ENCODE measurements around the gene TMEM181. TPM values are rescaled to one million over a fixed set of nuclear protein-coding genes. Genes with fewer than 3 reads are reported as not detected.
"Not testable (repeated sequence)": the region's sequence is repeated elsewhere in the genome, so short reads cannot be mapped to it uniquely, and the experiment has no call there.

The TMEM181 gene
- total and polyA plus RNA-seq, 4 donors: 6.4 to 15.6 (median 12.6) TPM

DNA sequence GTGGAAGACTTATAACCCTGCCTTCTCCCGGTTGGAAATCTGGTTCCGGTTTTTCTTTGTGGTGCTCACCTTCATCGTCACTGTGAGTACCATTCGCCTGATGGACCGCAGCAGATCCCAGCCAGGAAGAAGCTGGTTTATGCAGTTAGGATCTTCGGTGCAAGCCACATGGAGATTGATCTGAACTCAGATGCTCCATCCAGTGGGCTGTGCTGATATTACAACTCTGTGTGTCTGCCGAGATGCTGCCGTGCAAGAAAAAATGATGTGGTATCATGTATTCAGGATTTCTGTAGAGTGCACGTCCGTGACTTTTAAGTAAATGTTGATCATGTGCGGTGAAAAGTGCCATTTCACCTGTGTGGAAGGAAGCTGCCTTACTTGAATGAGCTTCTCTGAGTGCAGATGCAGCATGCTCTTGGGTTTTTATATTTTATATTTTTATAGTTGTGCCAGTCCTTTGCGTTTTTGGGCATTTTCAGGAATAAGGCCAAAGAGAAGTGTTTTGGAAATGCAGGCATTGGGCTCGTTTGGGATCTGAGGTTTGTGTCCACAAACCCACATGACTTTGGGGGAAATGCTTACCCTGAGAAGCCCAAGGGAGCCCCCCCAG is 45.5 kb downstream of the TMEM181 start:
- no peak overlapping the region for H3K9ac ChIP-seq (ENCODE audit: low read depth in 1 of 2, low read length in 2 of 2)
- 54% methylated on average over 13 of the region's 13 CpGs for WGBS
- H3K36me3 ChIP-seq (ENCODE audit: control insufficient read depth in 4 of 4, insufficient read depth in 3 of 4, low read depth in 1 of 4, low read length in 3 of 4): peaks cover 8 to 32% (median 18%) of the 10 kb centered on the region in 4 donors
- H3K27ac ChIP-seq (ENCODE audit: low read depth in 1 of 2, low read length in 2 of 2): no peak overlapping the region
- no peak overlapping the region for H3K4me3 ChIP-seq (ENCODE audit: low read depth in 1 of 3, low read length in 3 of 3)
- no peaks in the 10 kb centered on the region for H3K9me3 ChIP-seq (ENCODE audit: control insufficient read depth in 4 of 4, low read length in 3 of 4)
- H3K4me1 ChIP-seq (ENCODE audit: control insufficient read depth in 4 of 4, insufficient read depth in 4 of 4, low read length in 3 of 4): peaks cover 0 to 2% (median 0%) of the 10 kb centered on the region in 4 donors
- peak; percentile 65 for DNase-seq (ENCODE audit: low spot score)
- H3K27me3 ChIP-seq (ENCODE audit: control insufficient read depth in 4 of 4, insufficient read depth in 4 of 4, low read length in 3 of 4): no peaks in the 10 kb centered on the region
- peak; percentile 74 to 88 for TF ChIP-seq RAD21 (IDR thresholded peaks at IDR 0.05)
- TF ChIP-seq, protein P1, sequence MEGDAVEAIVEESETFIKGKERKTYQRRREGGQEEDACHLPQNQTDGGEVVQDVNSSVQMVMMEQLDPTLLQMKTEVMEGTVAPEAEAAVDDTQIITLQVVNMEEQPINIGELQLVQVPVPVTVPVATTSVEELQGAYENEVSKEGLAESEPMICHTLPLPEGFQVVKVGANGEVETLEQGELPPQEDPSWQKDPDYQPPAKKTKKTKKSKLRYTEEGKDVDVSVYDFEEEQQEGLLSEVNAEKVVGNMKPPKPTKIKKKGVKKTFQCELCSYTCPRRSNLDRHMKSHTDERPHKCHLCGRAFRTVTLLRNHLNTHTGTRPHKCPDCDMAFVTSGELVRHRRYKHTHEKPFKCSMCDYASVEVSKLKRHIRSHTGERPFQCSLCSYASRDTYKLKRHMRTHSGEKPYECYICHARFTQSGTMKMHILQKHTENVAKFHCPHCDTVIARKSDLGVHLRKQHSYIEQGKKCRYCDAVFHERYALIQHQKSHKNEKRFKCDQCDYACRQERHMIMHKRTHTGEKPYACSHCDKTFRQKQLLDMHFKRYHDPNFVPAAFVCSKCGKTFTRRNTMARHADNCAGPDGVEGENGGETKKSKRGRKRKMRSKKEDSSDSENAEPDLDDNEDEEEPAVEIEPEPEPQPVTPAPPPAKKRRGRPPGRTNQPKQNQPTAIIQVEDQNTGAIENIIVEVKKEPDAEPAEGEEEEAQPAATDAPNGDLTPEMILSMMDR (IDR thresholded peaks at IDR 0.05; ENCODE audit: low read depth, low read length, missing input control): peak; percentile 72
- TF ChIP-seq, protein P2, sequence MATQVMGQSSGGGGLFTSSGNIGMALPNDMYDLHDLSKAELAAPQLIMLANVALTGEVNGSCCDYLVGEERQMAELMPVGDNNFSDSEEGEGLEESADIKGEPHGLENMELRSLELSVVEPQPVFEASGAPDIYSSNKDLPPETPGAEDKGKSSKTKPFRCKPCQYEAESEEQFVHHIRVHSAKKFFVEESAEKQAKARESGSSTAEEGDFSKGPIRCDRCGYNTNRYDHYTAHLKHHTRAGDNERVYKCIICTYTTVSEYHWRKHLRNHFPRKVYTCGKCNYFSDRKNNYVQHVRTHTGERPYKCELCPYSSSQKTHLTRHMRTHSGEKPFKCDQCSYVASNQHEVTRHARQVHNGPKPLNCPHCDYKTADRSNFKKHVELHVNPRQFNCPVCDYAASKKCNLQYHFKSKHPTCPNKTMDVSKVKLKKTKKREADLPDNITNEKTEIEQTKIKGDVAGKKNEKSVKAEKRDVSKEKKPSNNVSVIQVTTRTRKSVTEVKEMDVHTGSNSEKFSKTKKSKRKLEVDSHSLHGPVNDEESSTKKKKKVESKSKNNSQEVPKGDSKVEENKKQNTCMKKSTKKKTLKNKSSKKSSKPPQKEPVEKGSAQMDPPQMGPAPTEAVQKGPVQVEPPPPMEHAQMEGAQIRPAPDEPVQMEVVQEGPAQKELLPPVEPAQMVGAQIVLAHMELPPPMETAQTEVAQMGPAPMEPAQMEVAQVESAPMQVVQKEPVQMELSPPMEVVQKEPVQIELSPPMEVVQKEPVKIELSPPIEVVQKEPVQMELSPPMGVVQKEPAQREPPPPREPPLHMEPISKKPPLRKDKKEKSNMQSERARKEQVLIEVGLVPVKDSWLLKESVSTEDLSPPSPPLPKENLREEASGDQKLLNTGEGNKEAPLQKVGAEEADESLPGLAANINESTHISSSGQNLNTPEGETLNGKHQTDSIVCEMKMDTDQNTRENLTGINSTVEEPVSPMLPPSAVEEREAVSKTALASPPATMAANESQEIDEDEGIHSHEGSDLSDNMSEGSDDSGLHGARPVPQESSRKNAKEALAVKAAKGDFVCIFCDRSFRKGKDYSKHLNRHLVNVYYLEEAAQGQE (IDR thresholded peaks at IDR 0.05): no peak
- no peak for TF ChIP-seq HNF4A (conservative IDR thresholded peaks at IDR 0.05)
- TF ChIP-seq, protein P3, sequence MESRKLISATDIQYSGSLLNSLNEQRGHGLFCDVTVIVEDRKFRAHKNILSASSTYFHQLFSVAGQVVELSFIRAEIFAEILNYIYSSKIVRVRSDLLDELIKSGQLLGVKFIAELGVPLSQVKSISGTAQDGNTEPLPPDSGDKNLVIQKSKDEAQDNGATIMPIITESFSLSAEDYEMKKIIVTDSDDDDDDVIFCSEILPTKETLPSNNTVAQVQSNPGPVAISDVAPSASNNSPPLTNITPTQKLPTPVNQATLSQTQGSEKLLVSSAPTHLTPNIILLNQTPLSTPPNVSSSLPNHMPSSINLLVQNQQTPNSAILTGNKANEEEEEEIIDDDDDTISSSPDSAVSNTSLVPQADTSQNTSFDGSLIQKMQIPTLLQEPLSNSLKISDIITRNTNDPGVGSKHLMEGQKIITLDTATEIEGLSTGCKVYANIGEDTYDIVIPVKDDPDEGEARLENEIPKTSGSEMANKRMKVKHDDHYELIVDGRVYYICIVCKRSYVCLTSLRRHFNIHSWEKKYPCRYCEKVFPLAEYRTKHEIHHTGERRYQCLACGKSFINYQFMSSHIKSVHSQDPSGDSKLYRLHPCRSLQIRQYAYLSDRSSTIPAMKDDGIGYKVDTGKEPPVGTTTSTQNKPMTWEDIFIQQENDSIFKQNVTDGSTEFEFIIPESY (IDR thresholded peaks at IDR 0.05): no peak

DNA sequence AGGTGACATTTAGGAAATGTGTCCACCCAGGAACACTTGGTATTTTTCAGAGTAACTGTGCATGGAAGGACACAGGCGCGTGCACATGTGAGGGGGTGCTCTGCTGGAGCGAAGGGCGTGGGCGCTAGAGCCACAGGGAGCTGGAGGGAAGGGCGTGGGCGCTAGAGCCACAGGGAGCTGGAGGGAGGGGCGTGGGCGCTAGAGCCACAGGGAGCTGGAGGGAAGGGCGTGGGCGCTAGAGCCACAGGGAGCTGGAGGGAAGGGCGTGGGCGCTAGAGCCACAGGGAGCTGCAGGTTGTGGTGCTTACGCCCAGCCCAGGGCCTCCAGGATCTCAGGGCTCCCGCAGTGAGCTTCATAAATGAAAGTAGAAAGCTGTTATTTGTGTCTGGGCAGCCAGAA is 46.1 kb downstream of the TMEM181 start:
- H3K27me3 ChIP-seq (ENCODE audit: control insufficient read depth in 4 of 4, insufficient read depth in 4 of 4, low read length in 3 of 4); DNase-seq (ENCODE audit: low spot score); H3K27ac ChIP-seq (ENCODE audit: low read depth in 1 of 2, low read length in 2 of 2); H3K9me3 ChIP-seq (ENCODE audit: control insufficient read depth in 4 of 4, low read length in 3 of 4); H3K9ac ChIP-seq (ENCODE audit: low read depth in 1 of 2, low read length in 2 of 2); H3K4me3 ChIP-seq (ENCODE audit: low read depth in 1 of 3, low read length in 3 of 3); H3K4me1 ChIP-seq (ENCODE audit: control insufficient read depth in 4 of 4, insufficient read depth in 4 of 4, low read length in 3 of 4): not testable (repeated sequence)
- WGBS: 90% methylated on average over 15 of the region's 15 CpGs
- peaks cover 8 to 35% (median 20%) of the 10 kb centered on the region in 4 donors for H3K36me3 ChIP-seq (ENCODE audit: control insufficient read depth in 4 of 4, insufficient read depth in 3 of 4, low read depth in 1 of 4, low read length in 3 of 4)

DNA sequence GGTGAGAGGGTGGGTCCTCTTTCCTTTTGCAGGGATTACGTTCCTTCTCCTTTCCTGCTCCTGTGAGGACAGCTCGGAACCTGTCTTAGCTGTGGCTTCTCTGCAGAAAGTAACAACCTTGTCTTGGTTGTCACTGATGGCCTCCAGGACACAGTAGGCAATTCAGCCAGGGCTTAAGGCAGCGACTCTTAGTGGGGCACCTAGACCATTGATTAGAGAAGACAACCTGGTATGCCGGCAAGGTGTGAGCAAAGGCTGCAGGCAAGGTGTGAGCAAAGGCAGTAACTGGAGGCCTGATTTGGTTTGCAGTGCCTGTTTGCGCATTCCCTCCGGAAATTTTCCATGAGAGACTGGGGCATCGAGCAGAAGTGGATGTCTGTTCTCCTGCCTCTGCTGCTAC is 47.0 kb downstream of the TMEM181 start:
- WGBS: 98% methylated on average over 7 of the region's 7 CpGs
- TF ChIP-seq, protein P4, sequence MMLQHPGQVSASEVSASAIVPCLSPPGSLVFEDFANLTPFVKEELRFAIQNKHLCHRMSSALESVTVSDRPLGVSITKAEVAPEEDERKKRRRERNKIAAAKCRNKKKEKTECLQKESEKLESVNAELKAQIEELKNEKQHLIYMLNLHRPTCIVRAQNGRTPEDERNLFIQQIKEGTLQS (IDR thresholded peaks at IDR 0.05): no peak
- no peak for TF ChIP-seq HNF4A (conservative IDR thresholded peaks at IDR 0.05)
- TF ChIP-seq RXRA (IDR thresholded peaks at IDR 0.05): no peak
- no peak for TF ChIP-seq RAD21 (IDR thresholded peaks at IDR 0.05)
- TF ChIP-seq NR2F2 (IDR thresholded peaks at IDR 0.05): no peak
- TF ChIP-seq YY1 (IDR thresholded peaks at IDR 0.05): no peak
- TF ChIP-seq, protein P5, sequence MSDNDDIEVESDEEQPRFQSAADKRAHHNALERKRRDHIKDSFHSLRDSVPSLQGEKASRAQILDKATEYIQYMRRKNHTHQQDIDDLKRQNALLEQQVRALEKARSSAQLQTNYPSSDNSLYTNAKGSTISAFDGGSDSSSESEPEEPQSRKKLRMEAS (IDR thresholded peaks at IDR 0.05): no peak
- no peak for TF ChIP-seq TAF1 (conservative IDR thresholded peaks at IDR 0.05)

More for the DNA sequence above, 47.0 kb downstream of the TMEM181 start:
- H3K9me3 ChIP-seq (ENCODE audit: control insufficient read depth in 4 of 4, low read length in 3 of 4): no peaks in the 10 kb centered on the region
- H3K27ac ChIP-seq (ENCODE audit: low read depth in 1 of 2, low read length in 2 of 2): no peak overlapping the region
- H3K4me3 ChIP-seq (ENCODE audit: low read depth in 1 of 3, low read length in 3 of 3): no peak overlapping the region
- peaks cover 8 to 35% (median 21%) of the 10 kb centered on the region in 4 donors for H3K36me3 ChIP-seq (ENCODE audit: control insufficient read depth in 4 of 4, insufficient read depth in 3 of 4, low read depth in 1 of 4, low read length in 3 of 4)
- H3K27me3 ChIP-seq (ENCODE audit: control insufficient read depth in 4 of 4, insufficient read depth in 4 of 4, low read length in 3 of 4): no peaks in the 10 kb centered on the region
- DNase-seq (ENCODE audit: low spot score): no peak
- no peak overlapping the region for H3K9ac ChIP-seq (ENCODE audit: low read depth in 1 of 2, low read length in 2 of 2)
- peaks cover 0 to 2% (median 0%) of the 10 kb centered on the region in 4 donors for H3K4me1 ChIP-seq (ENCODE audit: control insufficient read depth in 4 of 4, insufficient read depth in 4 of 4, low read length in 3 of 4)

All from liver (tissue), 9 donors.